ENCODE measurements around the gene ARPIN. TPM values are rescaled to one million over a fixed set of nuclear protein-coding genes. Genes with fewer than 3 reads are reported as not detected.
"Not testable (repeated sequence)": the region's sequence is repeated elsewhere in the genome, so short reads cannot be mapped to it uniquely, and the experiment has no call there.

Gene ARPIN
- total RNA-seq (2012; rRNA removed) = 5.9 and 10.1 TPM in 2 replicates

- H3K9ac ChIP-seq (ENCODE audit: low read depth, low read length) = peak within 1 kb of the TSS; percentile 82
- H3K4me3 ChIP-seq (ENCODE audit: low read length) = peak within 1 kb of the TSS; percentile 92
- H3K4me2 ChIP-seq (ENCODE audit: low read length) = peak within 1 kb of the TSS; percentile 94
- H3K27me3 ChIP-seq (ENCODE audit: control insufficient read depth, insufficient read depth, low read length) = no peaks in the 10 kb centered on the region
- peaks cover 10% of the 10 kb centered on the region for H3K4me1 ChIP-seq (ENCODE audit: control insufficient read depth, insufficient read depth, low read length)
- no peaks in the 10 kb centered on the region for H3K9me3 ChIP-seq (replicated peaks; ENCODE audit: low read length)
- peaks cover 6% of the 10 kb centered on the region for H3K36me3 ChIP-seq (ENCODE audit: insufficient read depth, low read length)
Measured at GRCh38 chr15:89912674-89913396, at the start of gene ARPIN. TSS of gene ARPIN (minus strand) at chr15:89912952. CDS start at chr15:89912835, 117 bp downstream.

DNA sequence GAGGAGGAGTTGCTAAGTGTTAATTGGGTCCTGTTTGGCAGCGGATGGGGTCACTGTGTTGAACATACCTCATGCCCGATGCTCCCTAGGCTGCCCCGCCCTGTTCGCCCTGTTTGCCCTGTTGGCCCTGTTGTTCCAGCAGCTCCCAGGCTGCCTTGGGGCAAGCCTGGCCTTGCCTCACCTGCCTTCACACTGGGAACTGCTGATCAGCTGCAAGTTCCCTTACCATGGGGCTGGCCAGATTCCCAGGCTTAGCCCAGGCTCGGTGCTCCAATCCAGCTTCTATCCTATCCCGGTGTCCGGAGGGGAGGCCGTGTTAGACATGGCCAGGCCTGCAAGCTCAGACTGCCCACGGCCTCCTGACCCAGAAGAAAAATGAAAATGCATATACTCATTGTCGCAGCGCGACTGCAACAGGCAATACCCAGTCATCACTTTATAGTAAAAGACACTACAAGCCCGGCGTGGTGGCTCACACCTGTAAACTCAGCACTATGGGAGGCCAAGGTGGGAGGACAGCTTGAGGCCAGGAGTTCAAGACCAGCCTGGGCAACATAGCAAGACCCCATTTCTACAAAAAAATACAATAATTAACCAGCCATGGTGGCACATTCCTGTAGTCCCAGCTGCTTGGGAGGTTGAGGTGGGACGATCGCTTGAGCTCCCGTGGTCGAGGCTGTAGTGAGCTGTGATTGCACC lies 45.5 kb upstream of the ARPIN start:
- H3K27me3 ChIP-seq (ENCODE audit: control insufficient read depth, insufficient read depth, low read length) = peaks cover 14% of the 10 kb centered on the region

DNA sequence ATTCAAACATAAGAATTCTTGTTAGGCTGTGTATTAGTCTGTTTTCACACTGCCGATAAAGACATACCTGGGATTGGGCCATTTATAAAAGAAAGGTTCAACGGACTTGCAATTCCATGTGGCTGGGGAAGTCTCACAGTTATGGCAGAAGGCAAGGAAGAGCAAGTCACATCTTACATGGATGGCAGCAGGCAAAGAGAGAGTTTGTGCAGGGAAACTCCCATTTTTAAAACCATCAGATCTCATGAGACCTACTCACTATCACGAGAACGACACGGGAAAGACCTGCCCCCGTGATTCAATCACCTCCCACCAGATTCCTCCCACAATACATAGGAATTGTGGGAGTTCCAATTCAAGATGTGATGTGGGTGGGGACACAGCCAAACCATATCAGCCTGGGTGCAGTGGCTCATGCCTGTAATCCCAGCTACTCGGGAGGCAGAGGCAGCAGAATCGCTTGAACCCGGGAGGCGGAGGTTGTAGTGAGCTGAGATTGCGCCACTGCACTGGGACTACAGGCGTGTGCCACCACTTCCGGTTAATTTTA lies 42.8 kb upstream of the ARPIN start:
- H3K36me3 ChIP-seq (ENCODE audit: insufficient read depth, low read length); H3K4me1 ChIP-seq (ENCODE audit: control insufficient read depth, insufficient read depth, low read length); H3K9ac ChIP-seq (ENCODE audit: low read depth, low read length): not testable (repeated sequence)

More for the DNA sequence above, 45.5 kb upstream of the ARPIN start:
- Histone ChIP-seq H3K4me3 (ENCODE audit: low read length) (no peak overlapping the region), H3K4me2 (ENCODE audit: low read length) (no peak overlapping the region), H3K36me3 (ENCODE audit: insufficient read depth, low read length) (no peaks in the 10 kb centered on the region), H3K9me3 (replicated peaks; ENCODE audit: low read length) (no peaks in the 10 kb centered on the region), H3K4me1 (ENCODE audit: control insufficient read depth, insufficient read depth, low read length) (no peaks in the 10 kb centered on the region), H3K9ac (ENCODE audit: low read depth, low read length) (no peak overlapping the region)

GRCh38 chr15:89954541-89954940 lies 41.8 kb upstream of the ARPIN start:
- Histone ChIP-seq H3K4me1 (ENCODE audit: control insufficient read depth, insufficient read depth, low read length) (no peaks in the 10 kb centered on the region), H3K4me3 (ENCODE audit: low read length) (no peak overlapping the region), H3K36me3 (ENCODE audit: insufficient read depth, low read length) (no peaks in the 10 kb centered on the region), H3K27me3 (ENCODE audit: control insufficient read depth, insufficient read depth, low read length) (peaks cover 19% of the 10 kb centered on the region), H3K4me2 (ENCODE audit: low read length) (no peak overlapping the region), H3K9me3 (replicated peaks; ENCODE audit: low read length) (no peaks in the 10 kb centered on the region), H3K9ac (ENCODE audit: low read depth, low read length) (no peak overlapping the region)

More for the DNA sequence above, 42.8 kb upstream of the ARPIN start:
- H3K27me3 ChIP-seq (ENCODE audit: control insufficient read depth, insufficient read depth, low read length) = peaks cover 19% of the 10 kb centered on the region
- H3K4me3 ChIP-seq (ENCODE audit: low read length); H3K4me2 ChIP-seq (ENCODE audit: low read length); H3K9me3 ChIP-seq (replicated peaks; ENCODE audit: low read length): not testable (repeated sequence)

GRCh38 chr15:89948796-89949195 lies 36.0 kb upstream of the ARPIN start:
- Histone ChIP-seq H3K9ac (ENCODE audit: low read depth, low read length) (no peak overlapping the region), H3K4me1 (ENCODE audit: control insufficient read depth, insufficient read depth, low read length) (no peaks in the 10 kb centered on the region), H3K4me2 (ENCODE audit: low read length) (no peak overlapping the region), H3K4me3 (ENCODE audit: low read length) (no peak overlapping the region), H3K9me3 (replicated peaks; ENCODE audit: low read length) (no peaks in the 10 kb centered on the region), H3K36me3 (ENCODE audit: insufficient read depth, low read length) (no peaks in the 10 kb centered on the region), H3K27me3 (ENCODE audit: control insufficient read depth, insufficient read depth, low read length) (peaks cover 19% of the 10 kb centered on the region)

- H3K27me3 ChIP-seq (ENCODE audit: control insufficient read depth, insufficient read depth, low read length) = peaks cover 11% of the 10 kb centered on the region
Measured at GRCh38 chr15:89947385-89947784, 34.6 kb upstream of the ARPIN start.

DNA sequence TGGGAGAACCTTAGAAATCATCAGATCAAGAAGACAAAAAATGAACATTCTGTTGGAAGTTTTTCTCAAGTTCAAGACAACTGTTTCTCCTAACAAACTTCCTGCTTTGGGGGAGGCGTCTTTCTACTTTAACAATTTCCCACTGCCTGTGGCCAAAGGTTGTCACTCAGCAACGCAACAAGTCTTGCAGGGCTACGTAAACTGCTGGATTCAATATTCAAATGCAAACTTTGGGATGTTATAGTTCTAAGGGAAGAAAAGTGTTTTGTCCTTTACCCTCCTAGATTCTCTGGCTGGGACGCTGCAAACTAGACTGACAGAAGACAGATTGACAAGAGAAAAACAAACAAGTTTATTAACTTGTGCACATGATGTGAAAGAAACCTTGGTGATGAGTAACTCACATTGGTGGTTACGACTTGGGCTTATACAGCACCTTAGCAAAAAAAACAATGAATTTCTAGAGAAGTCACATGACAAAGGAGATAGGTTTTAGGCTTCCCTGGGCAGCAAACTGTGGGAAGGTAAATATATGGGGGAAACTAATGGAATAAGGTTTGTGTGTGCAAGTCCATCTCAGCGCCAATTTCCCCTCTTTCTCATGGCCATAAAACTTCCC lies 34.0 kb upstream of the ARPIN start:
- no peak overlapping the region for H3K4me3 ChIP-seq (ENCODE audit: low read length)
- H3K9ac ChIP-seq (ENCODE audit: low read depth, low read length) = no peak overlapping the region
- no peaks in the 10 kb centered on the region for H3K36me3 ChIP-seq (ENCODE audit: insufficient read depth, low read length)
- H3K4me2 ChIP-seq (ENCODE audit: low read length) = no peak overlapping the region
- H3K9me3 ChIP-seq (replicated peaks; ENCODE audit: low read length) = no peaks in the 10 kb centered on the region
- peaks cover 11% of the 10 kb centered on the region for H3K27me3 ChIP-seq (ENCODE audit: control insufficient read depth, insufficient read depth, low read length)
- no peaks in the 10 kb centered on the region for H3K4me1 ChIP-seq (ENCODE audit: control insufficient read depth, insufficient read depth, low read length)

More at GRCh38 chr15:89947385-89947784, 34.6 kb upstream of the ARPIN start:
- Histone ChIP-seq H3K4me3 (ENCODE audit: low read length) (no peak overlapping the region), H3K36me3 (ENCODE audit: insufficient read depth, low read length) (no peaks in the 10 kb centered on the region), H3K4me1 (ENCODE audit: control insufficient read depth, insufficient read depth, low read length) (no peaks in the 10 kb centered on the region), H3K4me2 (ENCODE audit: low read length) (no peak overlapping the region), H3K9me3 (replicated peaks; ENCODE audit: low read length) (no peaks in the 10 kb centered on the region), H3K9ac (ENCODE audit: low read depth, low read length) (no peak overlapping the region)

DNA sequence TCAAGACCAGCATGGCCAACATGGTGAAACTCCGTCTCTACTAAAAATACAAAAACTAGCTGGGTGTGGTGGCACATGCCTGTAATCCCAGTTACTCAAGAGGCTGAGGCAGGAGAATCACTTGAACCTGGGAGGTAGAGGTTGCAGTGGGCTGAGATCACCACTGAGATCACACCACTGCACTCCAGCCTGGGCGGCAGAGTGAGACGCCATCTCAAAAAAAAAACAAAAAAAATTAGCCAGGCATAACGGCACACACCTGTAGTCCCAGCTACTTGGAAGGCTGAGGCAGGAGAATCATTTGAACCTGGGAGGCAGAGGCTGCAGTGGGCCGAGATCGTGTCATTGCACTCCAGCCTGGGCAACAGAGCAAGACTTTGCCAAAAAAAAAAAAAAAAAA lies 31.0 kb upstream of the ARPIN start:
- H3K4me2 ChIP-seq (ENCODE audit: low read length); H3K4me3 ChIP-seq (ENCODE audit: low read length); H3K4me1 ChIP-seq (ENCODE audit: control insufficient read depth, insufficient read depth, low read length); H3K36me3 ChIP-seq (ENCODE audit: insufficient read depth, low read length); H3K9me3 ChIP-seq (replicated peaks; ENCODE audit: low read length); H3K9ac ChIP-seq (ENCODE audit: low read depth, low read length): not testable (repeated sequence)
- peaks cover 16% of the 10 kb centered on the region for H3K27me3 ChIP-seq (ENCODE audit: control insufficient read depth, insufficient read depth, low read length)

- Histone ChIP-seq H3K4me2 (ENCODE audit: low read length) (no peak overlapping the region), H3K9me3 (replicated peaks; ENCODE audit: low read length) (no peaks in the 10 kb centered on the region), H3K36me3 (ENCODE audit: insufficient read depth, low read length) (no peaks in the 10 kb centered on the region), H3K4me3 (ENCODE audit: low read length) (no peak overlapping the region), H3K9ac (ENCODE audit: low read depth, low read length) (no peak overlapping the region), H3K27me3 (ENCODE audit: control insufficient read depth, insufficient read depth, low read length) (peaks cover 20% of the 10 kb centered on the region), H3K4me1 (ENCODE audit: control insufficient read depth, insufficient read depth, low read length) (no peaks in the 10 kb centered on the region)
Measured at GRCh38 chr15:89939910-89940309, 27.2 kb upstream of the ARPIN start.

- H3K27me3 ChIP-seq (ENCODE audit: control insufficient read depth, insufficient read depth, low read length) = peaks cover 20% of the 10 kb centered on the region
- not testable (repeated sequence) for H3K9me3 ChIP-seq (replicated peaks; ENCODE audit: low read length); H3K36me3 ChIP-seq (ENCODE audit: insufficient read depth, low read length); H3K4me2 ChIP-seq (ENCODE audit: low read length); H3K4me1 ChIP-seq (ENCODE audit: control insufficient read depth, insufficient read depth, low read length); H3K4me3 ChIP-seq (ENCODE audit: low read length); H3K9ac ChIP-seq (ENCODE audit: low read depth, low read length)
Measured at GRCh38 chr15:89939377-89939776, 26.6 kb upstream of the ARPIN start.
